NCI-H2107 treated with DMSO at 0.1 percent for 48 hours (cell line): ENCODE data around the gene PPP1R9B.
A peak's percentile ranks its signal among the peaks of the same experiment; 100 is the strongest.

Experiments
- DNase-seq: peaks from one replicate; lab custom pipeline; 2025; ENCODE audit not compliant: unreplicated experiment; lab: John Stamatoyannopoulos, UW

PPP1R9B gene

GRCh38 chr17:50129353-50129727 lies 21.1 kb downstream of the PPP1R9B start:
- DNase-seq = no peak

DNA sequence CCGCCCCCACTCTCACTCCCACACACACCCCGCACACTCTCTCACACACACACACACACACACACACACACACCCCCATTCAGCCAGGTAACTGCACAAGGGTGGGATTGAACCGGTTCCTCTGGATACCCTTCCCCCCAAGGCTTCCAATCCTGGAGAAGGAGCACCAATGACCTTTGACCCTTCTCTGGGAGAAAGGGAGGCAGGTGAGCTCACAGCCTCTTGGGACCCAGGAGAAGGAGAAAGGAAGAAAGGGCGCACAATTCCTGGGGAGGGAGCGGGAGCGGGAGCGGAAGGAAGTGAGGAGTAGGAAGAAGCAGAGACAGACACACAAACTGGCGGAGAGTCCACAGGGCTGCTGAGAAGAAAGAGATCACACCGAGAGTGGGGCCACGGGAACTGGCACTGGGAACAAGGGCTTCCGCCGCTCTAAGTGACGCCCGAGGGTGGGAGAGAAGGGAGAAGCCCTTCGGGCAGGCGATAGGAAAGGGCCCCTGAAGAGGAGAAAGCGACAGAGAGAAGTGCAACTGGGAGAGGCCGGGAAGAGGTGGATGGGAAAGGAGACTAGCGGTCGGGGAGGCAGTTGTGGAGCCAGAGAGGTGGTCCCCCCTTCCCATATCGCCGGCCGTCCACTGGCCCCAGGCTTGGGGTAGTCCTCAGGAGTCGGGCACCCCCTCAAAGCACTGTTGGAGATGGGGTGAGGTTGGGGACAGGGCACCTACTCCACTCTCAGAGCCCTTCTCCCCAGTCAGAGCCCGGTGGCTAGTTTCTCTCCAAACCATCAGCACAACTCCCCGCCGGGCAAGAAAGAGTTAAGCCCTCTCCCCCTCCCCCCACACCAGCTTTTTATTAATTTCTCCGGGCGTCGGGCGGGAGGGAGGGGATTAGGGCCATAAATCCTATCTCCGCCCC lies 21.8 kb downstream of the PPP1R9B start:
- no peak for DNase-seq

GRCh38 chr17:50127697-50128361 lies 22.6 kb downstream of the PPP1R9B start:
- DNase-seq = no peak

- DNase-seq = no peak
Observed at GRCh38 chr17:50125420-50125997, 25.0 kb downstream of the PPP1R9B start.

GRCh38 chr17:50123649-50124349 lies 26.7 kb downstream of the PPP1R9B start:
- DNase-seq = no peak

- no peak for DNase-seq
Observed at GRCh38 chr17:50122945-50123344, 27.5 kb downstream of the PPP1R9B start.

- no peak for DNase-seq
Observed at GRCh38 chr17:50120475-50121253, 29.8 kb downstream of the PPP1R9B start.

DNA sequence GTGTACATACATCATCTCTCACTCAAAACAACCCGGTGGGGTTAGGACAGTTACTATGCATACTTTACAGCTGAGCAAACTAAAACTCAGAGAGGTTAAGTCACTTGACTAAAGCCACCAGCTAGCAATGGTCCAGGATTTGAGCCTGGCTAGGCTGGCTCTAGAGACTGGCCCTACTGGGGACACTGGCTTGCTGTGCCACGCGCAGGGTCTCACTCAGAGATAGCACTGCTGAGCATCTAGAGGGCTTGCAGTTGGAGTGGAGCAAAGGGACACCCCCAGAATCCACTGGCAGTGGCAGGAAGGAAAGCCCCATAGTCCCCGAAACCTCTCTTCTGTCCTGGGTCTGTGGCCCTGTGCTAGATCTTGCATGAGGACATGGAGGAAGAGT lies 31.7 kb downstream of the PPP1R9B start:
- DNase-seq = no peak

- no peak for DNase-seq
Observed at GRCh38 chr17:50118076-50118827, 32.2 kb downstream of the PPP1R9B start.

GRCh38 chr17:50117202-50118051 lies 33.0 kb downstream of the PPP1R9B start:
- peak; percentile 26 for DNase-seq

DNA sequence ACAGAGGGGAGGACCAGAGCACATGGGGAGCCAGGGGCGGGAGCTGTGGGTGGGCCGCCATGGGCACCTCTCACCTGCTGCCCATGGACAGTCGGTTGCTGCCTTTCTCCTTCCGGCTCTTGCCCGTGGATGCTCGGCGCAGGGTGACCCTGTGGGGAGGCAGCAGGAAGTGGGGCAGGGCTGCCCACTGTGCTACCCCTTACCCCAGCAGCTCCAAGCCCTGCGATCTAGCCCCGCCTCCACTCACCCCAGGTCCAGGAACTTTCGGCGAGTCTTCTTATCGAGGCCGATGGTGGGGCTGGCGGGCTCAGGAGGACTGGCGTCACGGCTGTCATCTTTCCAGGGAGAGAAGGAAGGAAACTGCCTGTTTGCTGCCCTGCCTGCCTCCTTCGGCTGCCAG lies 34.7 kb downstream of the PPP1R9B start:
- DNase-seq = no peak

DNA sequence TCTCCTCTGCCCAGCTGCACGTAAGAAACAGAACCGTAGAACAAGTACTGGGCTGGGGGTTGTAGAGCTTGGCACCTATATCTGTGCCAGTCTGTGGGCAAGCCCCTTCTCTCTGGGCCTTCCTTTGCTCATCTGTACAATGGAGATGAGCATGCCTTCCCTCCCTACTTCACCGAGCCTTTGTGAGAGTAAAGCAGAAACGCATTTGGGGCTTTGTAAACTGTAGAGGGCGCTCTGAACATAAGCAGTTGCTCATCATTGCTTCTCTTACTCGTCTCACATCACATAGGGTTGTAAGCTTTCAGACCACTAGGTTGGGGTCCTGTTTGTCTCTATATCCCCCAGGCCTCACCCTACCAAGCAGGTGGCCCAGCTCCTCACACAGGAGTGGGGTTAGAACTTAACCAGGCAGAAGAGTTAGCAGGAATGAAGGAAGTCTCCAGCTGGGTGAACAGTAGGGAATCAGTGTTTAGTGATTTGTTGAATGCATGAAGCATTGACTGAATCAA lies 35.6 kb downstream of the PPP1R9B start:
- DNase-seq = peak; percentile 36

GRCh38 chr17:50114401-50114800 lies 36.1 kb downstream of the PPP1R9B start:
- DNase-seq = no peak

DNA sequence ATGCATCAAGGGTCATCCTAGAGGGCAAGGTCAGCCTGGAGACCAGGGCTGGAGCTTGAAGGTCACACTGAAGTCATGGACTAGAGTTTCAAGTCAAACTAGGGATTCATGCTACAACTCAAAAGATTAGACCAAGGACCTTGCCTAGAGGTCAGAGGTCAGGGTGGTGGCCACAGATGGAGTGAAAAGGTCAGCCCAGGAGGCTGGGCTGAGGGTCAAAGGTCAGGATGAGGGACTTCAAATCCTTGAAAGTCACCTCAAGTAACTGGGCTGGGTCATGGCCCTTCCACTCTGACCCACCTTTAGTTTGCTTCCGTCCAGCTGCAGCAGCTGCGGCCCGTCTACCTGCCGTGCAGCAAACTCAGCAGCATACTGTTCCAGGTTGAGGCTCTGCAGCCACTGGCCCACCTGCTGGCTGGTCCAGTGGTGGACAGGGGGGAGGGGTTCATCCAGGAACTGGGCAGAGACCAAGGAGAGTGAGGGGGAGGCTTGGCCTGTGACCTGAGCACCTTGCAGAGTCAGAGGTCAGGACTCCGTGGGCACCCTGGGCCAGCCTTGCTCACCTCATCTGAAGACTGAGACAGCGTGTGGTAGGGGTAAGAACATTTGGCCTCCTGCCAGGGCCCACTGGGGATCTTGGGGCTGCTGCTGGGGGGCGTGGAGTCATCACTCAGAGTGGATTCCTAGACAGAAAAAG lies 36.7 kb downstream of the PPP1R9B start:
- no peak for DNase-seq

- DNase-seq = no peak
Observed at GRCh38 chr17:50112694-50113093, 37.8 kb downstream of the PPP1R9B start.

GRCh38 chr17:50111673-50112655 lies 38.5 kb downstream of the PPP1R9B start:
- DNase-seq = no peak
